Measurements from ENCODE around the gene HOXD12.

DNA sequence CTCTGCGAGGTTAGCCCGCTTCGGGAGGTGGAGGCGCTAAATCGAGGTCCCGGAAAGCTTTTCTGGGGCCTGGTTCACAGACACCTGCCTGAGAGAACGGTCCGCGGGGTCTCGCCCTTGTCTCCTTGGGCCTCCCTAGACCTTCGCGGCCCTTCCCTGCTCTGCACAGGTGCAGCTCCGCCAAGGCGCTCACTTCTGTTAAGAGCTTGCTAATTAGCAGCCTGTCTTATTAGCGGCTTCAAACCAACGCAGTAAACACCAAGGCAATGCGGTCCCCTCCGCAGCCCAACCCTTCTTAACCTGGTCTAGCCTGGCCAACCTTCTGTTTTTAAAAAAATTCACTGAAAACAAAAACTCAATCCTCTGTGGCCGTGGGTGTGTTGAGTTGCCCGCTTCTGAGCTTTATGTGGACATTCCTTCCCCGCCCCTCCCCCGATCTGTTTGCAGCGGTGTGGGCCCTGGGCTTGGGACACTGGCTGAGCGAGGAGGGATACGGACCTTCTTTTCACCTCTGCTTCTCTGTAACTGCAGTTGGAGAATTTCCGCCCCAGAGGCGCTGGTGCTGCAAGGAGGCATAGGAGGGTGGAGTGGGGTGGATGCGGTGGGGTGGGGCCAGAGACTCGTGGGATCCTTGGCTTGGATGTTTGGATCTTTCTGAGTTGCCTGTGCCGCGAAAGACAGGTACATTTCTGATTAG is 48.4 kb downstream of the HOXD12 start:
- TF ChIP-seq CTCF (optimal IDR thresholded peaks at IDR 0.05 in 1 of 3, IDR thresholded peaks at IDR 0.05 in 1 of 3, conservative IDR thresholded peaks at IDR 0.05 in 1 of 3; ENCODE audit: extremely low read depth in 1 of 3, insufficient read depth in 2 of 3, low read length in 3 of 3) (no peak), EZH2 (IDR thresholded peaks at IDR 0.05; ENCODE audit: low read length) (peak; percentile 80)

Data from keratinocyte (primary cell).